Sigmoid colon (tissue), 7 donors: Measurements from ENCODE around the gene SF3A1. TPM values are rescaled to one million over a fixed set of nuclear protein-coding genes. Genes with fewer than 3 reads are reported as not detected.

Source experiments
- DNase-seq: peaks from one replicate; pipeline ENCODE4 v3.0.0-alpha.2; 2019
- H3K27ac ChIP-seq, 4 donors: fragments of 200-600 bp; sonication (generic); one replicate each; pipeline ENCODE4 v1.5.1; 2016 to 2019; ENCODE audit warnings: mild to moderate bottlenecking in 1 of 4
- H3K27me3 ChIP-seq, 3 donors: fragments of 200-600 bp; sonication (generic); one replicate each; pipeline ENCODE4 v1.5.1; 2019; ENCODE audit warnings: mild to moderate bottlenecking in 1 of 3
- H3K36me3 ChIP-seq, 4 donors: fragments of 200-600 bp; sonication (generic); one replicate each; pipeline ENCODE4 v1.5.1; 2016 to 2019
- H3K4me1 ChIP-seq, 4 donors: fragments of 200-600 bp; sonication (generic); one replicate each; pipeline ENCODE4 v1.5.1; 2017 to 2019
- H3K4me3 ChIP-seq, 4 donors: fragments of 200-600 bp; sonication (generic); one replicate each; pipeline ENCODE4 v1.5.1; 2017 to 2019; ENCODE audit warnings: mild to moderate bottlenecking in 2 of 4, moderate library complexity in 1 of 4
- H3K9me3 ChIP-seq, 4 donors: fragments of 200-600 bp in 3 of 4; sonication (generic) in 3 of 4; one replicate each; pipeline versions ENCODE4 v1.5.1 to v1.6.1; 2013 to 2019
- CTCF ChIP-seq, 4 experiments: fragments of 450-650 bp in 3 of 4; fragments of 200-600 bp in 1 of 4; IDR thresholded peaks; one replicate each; pipeline ENCODE4 v1.5.1; 2016 to 2019; ENCODE audit warnings: antibody characterized with exemption in 4 of 4, mild to moderate bottlenecking in 3 of 4, moderate library complexity in 2 of 4
- EP300 ChIP-seq, 4 donors: sonication (generic); formaldehyde crosslinking; IDR thresholded peaks; one replicate each; pipeline ENCODE4 v1.6.1; 2017; ENCODE audit warnings: antibody characterized with exemption in 4 of 4
- POLR2A ChIP-seq, 2 donors: fragments of 450-650 bp; IDR thresholded peaks; one replicate each; pipeline ENCODE4 v1.6.1; 2016; ENCODE audit warnings: antibody characterized with exemption in 2 of 2, mild to moderate bottlenecking in 2 of 2, moderate library complexity in 2 of 2
- POLR2AphosphoS5 ChIP-seq, 4 donors: sonication (generic); formaldehyde crosslinking; IDR thresholded peaks; one replicate each; pipeline ENCODE4 v1.6.1; 2017; ENCODE audit warnings: antibody characterized with exemption in 4 of 4
- WGBS, 2 donors: extraction: QIAGEN DNeasy Blood & Tissue Kit; methylation state at CpG; one replicate each; pipeline ENCODE4 v1.1.7; 2013; 5-methylcytosine and 5-hydroxymethylcytosine counted together
- intact Hi-C: fragments of 100-400 bp; cut with DNase I; formaldehyde crosslinking; loops from one replicate; pipeline ENCODE4 v1.15.1; 2023
- polyA plus RNA-seq, 3 donors: library from polyadenylated mRNA; stranded (reverse); fragments of 200-250 nt; gene quantifications; one replicate each; pipeline ENCODE4 v1.2.3, GENCODE V29; 2013
- total RNA-seq, 4 donors: library from RNA; depleted of rRNA; stranded (reverse); fragments of >200 nt; gene quantifications; one replicate each; pipeline ENCODE4 v1.1.0, GENCODE V29; 2016
- donor health status: healthy with polysubstance abuse.
- donor health status: Bipolar disorder and iron deficiency.
- donor health status: healthy.

SF3A1 gene
- total and polyA plus RNA-seq, 7 donors, result 17.4 to 61.5 (median 25.7) TPM

GRCh38 chr22:30332994-30333706, 23.5 kb downstream of the SF3A1 start:
- Histone ChIP-seq H3K4me3 (no peak overlapping the region), H3K9me3 (no peaks in the 10 kb centered on the region), H3K27ac (peak overlapping the region in 1 of 4 donors; percentile 13), H3K36me3 (peaks cover 54 to 82% (median 60%) of the 10 kb centered on the region in 4 donors), H3K27me3 (no peaks in the 10 kb centered on the region), H3K4me1 (no peaks in the 10 kb centered on the region)
- 60 to 75% methylated on average over 2 of the region's 2 CpGs for WGBS, 2 donors
- DNase-seq, result no peak
- intact Hi-C loops, result no loop called here
- TF ChIP-seq EP300 (IDR thresholded peaks at IDR 0.05) (no peak), CTCF (IDR thresholded peaks at IDR 0.05) (no peak), POLR2AphosphoS5 (IDR thresholded peaks at IDR 0.05) (no peak), POLR2A (IDR thresholded peaks at IDR 0.05) (no peak)

- H3K27ac ChIP-seq, result no peak overlapping the region
- DNase-seq, result no peak
- H3K4me3 ChIP-seq, result no peak overlapping the region
- WGBS, 2 donors, result 89 to 93% methylated on average over 5 of the region's 5 CpGs
- H3K36me3 ChIP-seq, result peaks cover 48 to 76% (median 54%) of the 10 kb centered on the region in 4 donors
- no peaks in the 10 kb centered on the region for H3K27me3 ChIP-seq
- intact Hi-C loops, result no loop called here
- H3K9me3 ChIP-seq, result no peaks in the 10 kb centered on the region
- H3K4me1 ChIP-seq, result peaks cover 0 to under 1% (median under 1%) of the 10 kb centered on the region in 4 donors
- TF ChIP-seq POLR2AphosphoS5 (IDR thresholded peaks at IDR 0.05) (peak in 1 of 4 donors; percentile 18), CTCF (IDR thresholded peaks at IDR 0.05) (no peak)
These were observed 24.1 kb downstream of the SF3A1 start for GRCh38 chr22:30332551-30332950.

DNA sequence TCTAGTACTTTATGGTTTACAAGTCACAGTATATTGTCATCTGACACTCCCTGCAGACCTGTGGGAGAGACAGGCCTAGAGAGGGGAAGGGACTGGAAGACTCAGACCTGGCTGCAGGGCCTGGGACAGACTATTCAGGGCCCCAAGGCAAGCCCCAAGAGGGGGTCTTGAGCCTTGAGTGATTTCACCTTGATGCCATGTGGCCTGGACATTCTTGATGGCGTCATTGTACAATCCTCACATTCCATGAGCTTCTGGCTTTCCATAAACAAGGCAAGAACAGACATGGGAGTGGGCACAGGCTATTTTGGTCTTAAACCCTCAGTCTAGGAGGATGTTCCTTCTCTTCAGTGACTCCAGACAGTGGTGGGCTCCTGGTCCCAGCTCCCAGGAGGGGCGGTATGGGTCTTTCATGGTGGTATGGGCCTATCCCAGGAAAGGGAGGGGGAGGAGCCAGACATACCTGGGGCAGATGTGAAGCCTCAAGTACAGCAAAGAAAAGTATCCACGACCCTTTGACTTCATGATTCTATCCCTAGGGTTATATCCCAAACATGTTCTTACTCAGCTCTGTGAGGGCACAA, 28.1 kb downstream of the SF3A1 start:
- H3K36me3 ChIP-seq, result peaks cover 8 to 36% (median 16%) of the 10 kb centered on the region in 4 donors
- no peak for DNase-seq
- peaks cover 0 to 33% (median 32%) of the 10 kb centered on the region in 4 donors for H3K4me1 ChIP-seq
- no peak for TF ChIP-seq POLR2A (IDR thresholded peaks at IDR 0.05)
- no peak for TF ChIP-seq POLR2AphosphoS5 (IDR thresholded peaks at IDR 0.05)
- TF ChIP-seq EP300 (IDR thresholded peaks at IDR 0.05), result no peak
- no peak for TF ChIP-seq CTCF (IDR thresholded peaks at IDR 0.05)
- no peaks in the 10 kb centered on the region for H3K9me3 ChIP-seq
- H3K27me3 ChIP-seq, result no peaks in the 10 kb centered on the region
- intact Hi-C loops, result no loop called here
- WGBS, 2 donors, result 84 to 86% methylated on average over 3 of the region's 3 CpGs
- peak overlapping the region in 1 of 4 donors; percentile 5 for H3K27ac ChIP-seq
- no peak overlapping the region for H3K4me3 ChIP-seq

- peaks cover 0 to 39% (median 37%) of the 10 kb centered on the region in 4 donors for H3K4me1 ChIP-seq
- 31 to 70% methylated on average over 5 of the region's 5 CpGs for WGBS, 2 donors
- H3K4me3 ChIP-seq, result no peak overlapping the region
- H3K27ac ChIP-seq, result peak overlapping the region in 3 of 4 donors; percentile 91 to 98 (median 93)
- DNase-seq, result no peak
- no peaks in the 10 kb centered on the region for H3K27me3 ChIP-seq
- intact Hi-C loops, result loop anchor here (2.0 kb wide), 1 partner anchor 29 kb away; the partner anchor contains the start of genes CCDC157 and SF3A1
- no peak for TF ChIP-seq CTCF (IDR thresholded peaks at IDR 0.05)
- no peak for TF ChIP-seq EP300 (IDR thresholded peaks at IDR 0.05)
- no peak for TF ChIP-seq POLR2A (IDR thresholded peaks at IDR 0.05)
- no peak for TF ChIP-seq POLR2AphosphoS5 (IDR thresholded peaks at IDR 0.05)
- peaks cover 1 to 29% (median 10%) of the 10 kb centered on the region in 4 donors for H3K36me3 ChIP-seq
- H3K9me3 ChIP-seq, result no peaks in the 10 kb centered on the region
These were observed 28.8 kb downstream of the SF3A1 start for GRCh38 chr22:30327864-30328345.
